GM12878 (cell line): Measurements from ENCODE around the gene TMEM82. TPM values are rescaled to one million over a fixed set of nuclear protein-coding genes. Genes with fewer than 3 reads are reported as not detected.

ENCODE experiments used
- ATAC-seq: fragments of 200-7000 bp; cut with Tn5 transposase; 3 replicates; pipeline ENCODE4 v1.9.1; 2020; ENCODE audit warnings: mild to moderate bottlenecking, moderate library complexity
- BruUV-seq: library from RNA; stranded (reverse); fragments of 400-500 nt; replicated peaks from 2 replicates; lab custom pipeline; 2021; lab: Mats Ljungman, UMichigan
- CTCF ChIA-PET: fragments of 300-600 bp; sonication (Branson Sonifier 250); formaldehyde crosslinking; extraction: SDS; loops from one replicate; lab custom pipeline; 2021; ENCODE audit warnings: inconsistent platforms; lab: Yijun Ruan, JAX
- POLR2A ChIA-PET: fragments of 350-600 bp; formaldehyde crosslinking; extraction: SDS; loops from one replicate; lab custom pipeline; 2021; ENCODE audit warnings: inconsistent platforms; lab: Charles Lee
- RAD21 ChIA-PET: fragments of 300-600 bp; sonication (Branson Sonifier 250); formaldehyde crosslinking; loops from one replicate; lab custom pipeline; 2023; ENCODE audit warnings: antibody characterized with exemption; ENCODE audit not compliant: unreplicated experiment; lab: Charles Lee
- SMC1A ChIA-PET: fragments of 300-600 bp; sonication (Branson Sonifier 250); formaldehyde crosslinking; loops from one replicate; lab custom pipeline; 2023; ENCODE audit not compliant: unreplicated experiment, uncharacterized antibody; lab: Charles Lee
- DNase-seq: peaks from one replicate; pipeline ENCODE4 v3.0.0-alpha.2; 2011; ENCODE audit warnings: low read depth, low spot score
- FAIRE-seq: peaks from 3 replicates; lab custom pipeline; 2011; peaks lifted over from hg19 to GRCh38; lab: Jason Lieb, UNC
- H2AFZ ChIP-seq: 2 replicates; pipeline ENCODE4 v1.6.0; 2011; ENCODE audit warnings: low read depth, low read length, control low read depth; ENCODE audit not compliant: control insufficient read depth
- H3K27ac ChIP-seq: 2 replicates; pipeline ENCODE4 v1.5.1; 2011; ENCODE audit warnings: control low read depth; ENCODE audit not compliant: control insufficient read depth, insufficient read depth
- H3K27me3 ChIP-seq, 2 experiments: replicated peaks in 1 of 2; 2 replicates each; pipeline versions ENCODE4 v1.6.0 to v1.6.1; 2011; ENCODE audit warnings: low read length in 1 of 2; ENCODE audit not compliant: control insufficient read depth in 2 of 2, insufficient read depth in 2 of 2
- H3K36me3 ChIP-seq, 2 experiments: 2 replicates each; pipeline ENCODE4 v1.5.1; 2011; ENCODE audit warnings: low read length in 1 of 2; ENCODE audit not compliant: control insufficient read depth in 2 of 2, insufficient read depth in 2 of 2
- H3K4me1 ChIP-seq: 2 replicates; pipeline ENCODE4 v1.6.1; 2011; ENCODE audit warnings: mild to moderate bottlenecking, low read length, moderate library complexity, mixed read lengths; ENCODE audit not compliant: control insufficient read depth, insufficient read depth
- H3K4me2 ChIP-seq: 2 replicates; pipeline ENCODE4 v1.6.0; 2011; ENCODE audit warnings: control low read depth; ENCODE audit not compliant: control insufficient read depth, insufficient read depth
- H3K4me3 ChIP-seq: fragments of 200-600 bp; sonication (generic); 2 replicates; pipeline ENCODE4 v1.5.1; 2016
- H3K79me2 ChIP-seq: 2 replicates; pipeline ENCODE4 v1.6.0; 2011; ENCODE audit warnings: low read length; ENCODE audit not compliant: control insufficient read depth, insufficient read depth
- H3K9ac ChIP-seq: 2 replicates; pipeline ENCODE4 v1.8.0; 2011; ENCODE audit warnings: low read length, control low read depth, mixed read lengths; ENCODE audit not compliant: control insufficient read depth, insufficient read depth
- H3K9me3 ChIP-seq: replicated peaks from 3 replicates; pipeline ENCODE4 v1.5.1; 2011; ENCODE audit warnings: mild to moderate bottlenecking, low read length; ENCODE audit not compliant: control insufficient read depth, insufficient read depth
- H4K20me1 ChIP-seq: 2 replicates; pipeline ENCODE4 v1.6.0; 2011; ENCODE audit not compliant: control insufficient read depth, insufficient read depth
- ATF3 ChIP-seq: IDR thresholded peaks from 2 replicates; pipeline ENCODE4 v1.6.1; 2011; ENCODE audit warnings: low read depth, mild to moderate bottlenecking, low read length, moderate library complexity, borderline replicate concordance; ENCODE audit errors: extremely low read depth
- CREB1 ChIP-seq: IDR thresholded peaks from 2 replicates; pipeline ENCODE4 v1.6.1; 2012; ENCODE audit warnings: low read depth, mild to moderate bottlenecking, inconsistent platforms
- EZH2 ChIP-seq: IDR thresholded peaks from 2 replicates; pipeline ENCODE4 v1.6.1; 2012; ENCODE audit warnings: low read depth, mild to moderate bottlenecking, control low read depth, inconsistent platforms, low read length, borderline replicate concordance; ENCODE audit not compliant: control insufficient read depth
- FOXM1 ChIP-seq: IDR thresholded peaks from 2 replicates; pipeline ENCODE4 v1.6.1; 2012; ENCODE audit warnings: low read depth, mild to moderate bottlenecking, inconsistent platforms, low read length, moderate library complexity
- MXI1 ChIP-seq: fragments of 150-350 bp; IDR thresholded peaks from 2 replicates; pipeline ENCODE4 v1.6.1; 2011; ENCODE audit warnings: low read depth, mild to moderate bottlenecking, inconsistent platforms, low read length, improper control_type of control experiment
- POLR2A ChIP-seq: IDR thresholded peaks from 2 replicates; pipeline ENCODE4 v1.6.1; 2011; ENCODE audit warnings: low read depth, mild to moderate bottlenecking, low read length
- SMC3 ChIP-seq: IDR thresholded peaks from 2 replicates; pipeline ENCODE4 v1.6.1; 2011; ENCODE audit warnings: low read length, improper control_type of control experiment, borderline replicate concordance
- SUPT20H ChIP-seq: IDR thresholded peaks from 2 replicates; pipeline ENCODE4 v1.6.1; 2011; ENCODE audit warnings: low read depth, mild to moderate bottlenecking, low read length, moderate library complexity, borderline replicate concordance; ENCODE audit not compliant: control insufficient read depth
- WRNIP1 ChIP-seq: IDR thresholded peaks from 2 replicates; pipeline ENCODE4 v1.6.1; 2011; ENCODE audit warnings: low read depth, low read length, improper control_type of control experiment, borderline replicate concordance
- YY1 ChIP-seq: IDR thresholded peaks from 2 replicates; pipeline ENCODE4 v1.6.1; 2011; ENCODE audit warnings: low read depth, mild to moderate bottlenecking, low read length
- ZNF384 ChIP-seq: IDR thresholded peaks from 2 replicates; pipeline ENCODE4 v1.6.1; 2012; ENCODE audit warnings: low read depth, mild to moderate bottlenecking, low read length, improper control_type of control experiment, borderline replicate concordance
- WGBS: methylation state at CpG from one replicate; pipeline ENCODE4 v1.1.6; 2016; ENCODE audit warnings: low lambda C conversion rate; ENCODE audit not compliant: insufficient replicate concordance, insufficient coverage; ENCODE audit errors: missing lambda C conversion rate; 5-methylcytosine and 5-hydroxymethylcytosine counted together
- in situ Hi-C: fragments of 300-500 bp; cut with MboI; formaldehyde crosslinking; loops from 9 replicates; pipeline ENCODE4 v1.14.3; 2018; ENCODE audit warnings: mixed read lengths
- intact Hi-C: fragments of 100-400 bp; cut with micrococcal nuclease; formaldehyde crosslinking; loops from one replicate; pipeline ENCODE4 v1.14.2; 2022; ENCODE audit not compliant: unreplicated experiment
- polyA plus RNA-seq, 11 experiments: library from polyadenylated mRNA; depleted of rRNA in 4 of 11; unstranded in 6 of 11; stranded (reverse) in 5 of 11; fragments of >200 nt; fragmentation: Nextera tagmentation in 4 of 11; fragmentation: Illumina TruSeq in 1 of 11; extraction: Ambion mirVana in 4 of 11; extraction: Trizol in 1 of 11; gene quantifications; 1 replicate in 1 of 11; 2 replicates in 10 of 11; pipeline versions ENCODE4 v1.2.1 to v1.2.3, GENCODE V29; 2011 to 2016; ENCODE audit warnings: inconsistent platforms in 2 of 11, missing spikeins in 2 of 11, low read depth in 1 of 11
- total RNA-seq, 4 experiments: library from RNA; depleted of rRNA in 3 of 4; stranded (reverse); fragments of >200 nt in 3 of 4; fragmentation: Illumina TruSeq in 1 of 4; extraction: Trizol in 1 of 4; gene quantifications; 2 replicates each; pipeline versions ENCODE4 v1.2.1 to v1.2.3, GENCODE V29; 2013 to 2021
- TF ChIP-seq, protein P1 (sequence below): IDR thresholded peaks from 2 replicates; pipeline ENCODE4 v1.6.1; 2012; ENCODE audit warnings: low read depth, low read length, improper control_type of control experiment
- TF ChIP-seq, protein P2 (sequence below): fragments of 450-650 bp; IDR thresholded peaks from 2 replicates; pipeline ENCODE4 v1.6.1; 2017; ENCODE audit warnings: borderline replicate concordance

TMEM82 gene
- total and polyA plus RNA-seq, 10 of the 15 experiments (the other 5 are each of a cell fraction or from before 2014, with no cell fraction given) = not detected

- no peaks in the 10 kb centered on the region for H3K27me3 ChIP-seq
- H3K9me3 ChIP-seq = no peaks in the 10 kb centered on the region
- H3K4me2 ChIP-seq = no peak overlapping the region
- H3K9ac ChIP-seq = no peak overlapping the region
- intact Hi-C loops = loop anchor here (5.0 kb wide), 1 partner anchor 301 kb away; no protein-coding TSS in a partner anchor
- ChIA-PET POLR2A (interaction anchor here (0.6 kb wide), 2 partner anchors 25 to 29 kb away, joined by 3 to 8 read pairs; no protein-coding TSS in a partner anchor), SMC1A (no interaction called here), CTCF (no interaction called here), RAD21 (no interaction called here)
- in situ Hi-C loops = no loop called here
- FAIRE-seq = no peak
- H4K20me1 ChIP-seq = no peaks in the 10 kb centered on the region
- H3K79me2 ChIP-seq = no peaks in the 10 kb centered on the region
- H3K36me3 ChIP-seq = peaks cover 7 to 15% of the 10 kb centered on the region in 2 experiments
- WGBS = 94% methylated on average over 22 of the region's 27 CpGs
- H2AFZ ChIP-seq = no peak overlapping the region
- H3K27ac ChIP-seq = no peak overlapping the region
- no peak for ATAC-seq
- DNase-seq = no peak
- H3K4me3 ChIP-seq = no peak overlapping the region
- TSS peak; percentile 57 for BruUV-seq
- no peaks in the 10 kb centered on the region for H3K4me1 ChIP-seq
- TF ChIP-seq EZH2 (no peak), FOXM1 (no peak), POLR2A (no peak), YY1 (no peak), ZNF384 (no peak), MXI1 (no peak), CREB1 (no peak), WRNIP1 (no peak), SMC3 (no peak), SUPT20H (no peak), ATF3 (no peak)
- TF ChIP-seq, protein P1, sequence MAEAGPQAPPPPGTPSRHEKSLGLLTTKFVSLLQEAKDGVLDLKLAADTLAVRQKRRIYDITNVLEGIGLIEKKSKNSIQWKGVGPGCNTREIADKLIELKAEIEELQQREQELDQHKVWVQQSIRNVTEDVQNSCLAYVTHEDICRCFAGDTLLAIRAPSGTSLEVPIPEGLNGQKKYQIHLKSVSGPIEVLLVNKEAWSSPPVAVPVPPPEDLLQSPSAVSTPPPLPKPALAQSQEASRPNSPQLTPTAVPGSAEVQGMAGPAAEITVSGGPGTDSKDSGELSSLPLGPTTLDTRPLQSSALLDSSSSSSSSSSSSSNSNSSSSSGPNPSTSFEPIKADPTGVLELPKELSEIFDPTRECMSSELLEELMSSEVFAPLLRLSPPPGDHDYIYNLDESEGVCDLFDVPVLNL = no peak
- TF ChIP-seq, protein P2, sequence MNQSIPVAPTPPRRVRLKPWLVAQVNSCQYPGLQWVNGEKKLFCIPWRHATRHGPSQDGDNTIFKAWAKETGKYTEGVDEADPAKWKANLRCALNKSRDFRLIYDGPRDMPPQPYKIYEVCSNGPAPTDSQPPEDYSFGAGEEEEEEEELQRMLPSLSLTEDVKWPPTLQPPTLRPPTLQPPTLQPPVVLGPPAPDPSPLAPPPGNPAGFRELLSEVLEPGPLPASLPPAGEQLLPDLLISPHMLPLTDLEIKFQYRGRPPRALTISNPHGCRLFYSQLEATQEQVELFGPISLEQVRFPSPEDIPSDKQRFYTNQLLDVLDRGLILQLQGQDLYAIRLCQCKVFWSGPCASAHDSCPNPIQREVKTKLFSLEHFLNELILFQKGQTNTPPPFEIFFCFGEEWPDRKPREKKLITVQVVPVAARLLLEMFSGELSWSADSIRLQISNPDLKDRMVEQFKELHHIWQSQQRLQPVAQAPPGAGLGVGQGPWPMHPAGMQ = no peak
Measured at GRCh38 chr1:15733726-15734226, 8.5 kb upstream of the TMEM82 start.
